ENCODE measurements around the gene LAMA2. TPM values are rescaled to one million over a fixed set of nuclear protein-coding genes. Genes with fewer than 3 reads are reported as not detected.

The LAMA2 gene
- total RNA-seq, 4 donors from 2014 or later = 15.4 to 55.3 (median 38.7) TPM

- Histone ChIP-seq H3K36me3 (no peaks in the 10 kb centered on the region), H3K9me3 (no peaks in the 10 kb centered on the region), H3K27ac (no peak overlapping the region), H3K4me3 (no peak overlapping the region), H3K4me1 (no peaks in the 10 kb centered on the region), H3K27me3 (no peaks in the 10 kb centered on the region)
- TF ChIP-seq POLR2A (IDR thresholded peaks at IDR 0.05) = no peak
- TF ChIP-seq CTCF (IDR thresholded peaks at IDR 0.05) = no peak
- DNase-seq = no peak
Measured at GRCh38 chr6:129360682-129360955, 477.7 kb downstream of the LAMA2 start.

- no peaks in the 10 kb centered on the region for H3K9me3 ChIP-seq
- H3K27me3 ChIP-seq = no peaks in the 10 kb centered on the region
- no peak for DNase-seq
- TF ChIP-seq CTCF (IDR thresholded peaks at IDR 0.05) = no peak
- no peak overlapping the region for H3K27ac ChIP-seq
- no peak overlapping the region for H3K4me3 ChIP-seq
- no peaks in the 10 kb centered on the region for H3K36me3 ChIP-seq
- H3K4me1 ChIP-seq = no peaks in the 10 kb centered on the region
Measured at GRCh38 chr6:129364037-129364436, 481.1 kb downstream of the LAMA2 start.

- no peak overlapping the region for H3K27ac ChIP-seq
- H3K27me3 ChIP-seq = no peaks in the 10 kb centered on the region
- H3K9me3 ChIP-seq = no peaks in the 10 kb centered on the region
- H3K4me3 ChIP-seq = no peak overlapping the region
- H3K4me1 ChIP-seq = no peaks in the 10 kb centered on the region
- no peak for DNase-seq
- TF ChIP-seq CTCF (IDR thresholded peaks at IDR 0.05) (no peak), POLR2A (IDR thresholded peaks at IDR 0.05) (no peak)
- no peaks in the 10 kb centered on the region for H3K36me3 ChIP-seq
Measured at GRCh38 chr6:129364767-129365166, 481.8 kb downstream of the LAMA2 start.

- TF ChIP-seq POLR2A (IDR thresholded peaks at IDR 0.05) = no peak
- no peak for TF ChIP-seq CTCF (IDR thresholded peaks at IDR 0.05)
- no peaks in the 10 kb centered on the region for H3K27me3 ChIP-seq
- no peak overlapping the region for H3K4me3 ChIP-seq
- H3K27ac ChIP-seq = no peak overlapping the region
- H3K36me3 ChIP-seq = no peaks in the 10 kb centered on the region
- DNase-seq = no peak
- no peaks in the 10 kb centered on the region for H3K9me3 ChIP-seq
- H3K4me1 ChIP-seq = no peaks in the 10 kb centered on the region
Measured at GRCh38 chr6:129368076-129368475, 485.1 kb downstream of the LAMA2 start.

- TF ChIP-seq POLR2A (IDR thresholded peaks at IDR 0.05) (no peak), CTCF (IDR thresholded peaks at IDR 0.05) (no peak)
- Histone ChIP-seq H3K4me1 (no peaks in the 10 kb centered on the region), H3K4me3 (no peak overlapping the region), H3K27ac (no peak overlapping the region), H3K27me3 (no peaks in the 10 kb centered on the region), H3K36me3 (no peaks in the 10 kb centered on the region), H3K9me3 (no peaks in the 10 kb centered on the region)
- DNase-seq = no peak
Measured at GRCh38 chr6:129368970-129369369, 486.0 kb downstream of the LAMA2 start.

- H3K36me3 ChIP-seq = no peaks in the 10 kb centered on the region
- no peak overlapping the region for H3K4me3 ChIP-seq
- no peak for DNase-seq
- H3K9me3 ChIP-seq = no peaks in the 10 kb centered on the region
- H3K27ac ChIP-seq = no peak overlapping the region
- H3K27me3 ChIP-seq = no peaks in the 10 kb centered on the region
- H3K4me1 ChIP-seq = no peaks in the 10 kb centered on the region
- TF ChIP-seq POLR2A (IDR thresholded peaks at IDR 0.05) = no peak
- TF ChIP-seq CTCF (IDR thresholded peaks at IDR 0.05) = no peak
Measured at GRCh38 chr6:129369737-129370136, 486.8 kb downstream of the LAMA2 start.
